ENCODE measurements around the gene MS4A15. TPM values are rescaled to one million over a fixed set of nuclear protein-coding genes. Genes with fewer than 3 reads are reported as not detected.

The MS4A15 gene
- total RNA-seq, 1 donor from 2014 or later, result not detected

- FAIRE-seq, result no peak
- Histone ChIP-seq H3K79me2 (ENCODE audit: insufficient read depth, low read length) (no peaks in the 10 kb centered on the region), H3K4me1 (ENCODE audit: insufficient read depth, low read length) (peaks cover 19% of the 10 kb centered on the region), H3K36me3 (ENCODE audit: insufficient read depth, low read length) (no peaks in the 10 kb centered on the region), H4K20me1 (ENCODE audit: insufficient read depth, low read length) (no peaks in the 10 kb centered on the region), H3K4me2 (ENCODE audit: low read length) (no peak overlapping the region), H3K27me3 (ENCODE audit: insufficient read depth, low read length) (peaks cover 6% of the 10 kb centered on the region), H3K4me3 (ENCODE audit: insufficient read depth, low read depth, low read length) (no peak overlapping the region), H2AFZ (ENCODE audit: low read depth, low read length) (no peak overlapping the region), H3K9me3 (ENCODE audit: insufficient read depth, low read depth, low read length) (no peaks in the 10 kb centered on the region), H3K9ac (ENCODE audit: low read length) (no peak overlapping the region), H3K27ac (ENCODE audit: low read depth, low read length) (no peak overlapping the region)
- no peak for TF ChIP-seq EZH2 (IDR thresholded peaks at IDR 0.05; ENCODE audit: insufficient read depth, low read length)
- TF ChIP-seq CTCF (IDR thresholded peaks at IDR 0.05; ENCODE audit: insufficient read depth, low read depth, low read length), result no peak
- Mint-ChIP-seq H3K4me1 (ENCODE audit: low read depth, unreplicated experiment) (peaks cover 21% of the 10 kb centered on the region), H3K4me3 (ENCODE audit: unreplicated experiment) (no peak overlapping the region), H3K27ac (ENCODE audit: unreplicated experiment) (no peak overlapping the region), H3K36me3 (ENCODE audit: low read depth, unreplicated experiment) (no peaks in the 10 kb centered on the region), H3K27me3 (ENCODE audit: low read depth, unreplicated experiment) (no peaks in the 10 kb centered on the region), H3K9me3 (ENCODE audit: unreplicated experiment) (no peaks in the 10 kb centered on the region)
- no peak for DNase-seq (ENCODE audit: low read depth)
Observed at GRCh38 chr11:60783141-60783484, 26.4 kb downstream of the MS4A15 start.

GRCh38 chr11:60783911-60784310 lies 27.2 kb downstream of the MS4A15 start:
- H4K20me1 ChIP-seq (ENCODE audit: insufficient read depth, low read length), result no peaks in the 10 kb centered on the region
- no peak overlapping the region for H2AFZ ChIP-seq (ENCODE audit: low read depth, low read length)
- Mint-ChIP-seq H3K36me3 (ENCODE audit: low read depth, unreplicated experiment) (no peaks in the 10 kb centered on the region), H3K27me3 (ENCODE audit: low read depth, unreplicated experiment) (no peaks in the 10 kb centered on the region), H3K27ac (ENCODE audit: unreplicated experiment) (no peak overlapping the region), H3K4me1 (ENCODE audit: low read depth, unreplicated experiment) (peaks cover 21% of the 10 kb centered on the region), H3K4me3 (ENCODE audit: unreplicated experiment) (no peak overlapping the region), H3K9me3 (ENCODE audit: unreplicated experiment) (peaks cover 2% of the 10 kb centered on the region)
- H3K4me2 ChIP-seq (ENCODE audit: low read length), result no peak overlapping the region
- H3K36me3 ChIP-seq (ENCODE audit: insufficient read depth, low read length), result no peaks in the 10 kb centered on the region
- H3K9ac ChIP-seq (ENCODE audit: low read length), result no peak overlapping the region
- H3K27me3 ChIP-seq (ENCODE audit: insufficient read depth, low read length), result peaks cover 6% of the 10 kb centered on the region
- peaks cover 19% of the 10 kb centered on the region for H3K4me1 ChIP-seq (ENCODE audit: insufficient read depth, low read length)
- TF ChIP-seq EZH2 (IDR thresholded peaks at IDR 0.05; ENCODE audit: insufficient read depth, low read length), result no peak
- no peak for TF ChIP-seq CTCF (IDR thresholded peaks at IDR 0.05; ENCODE audit: insufficient read depth, low read depth, low read length)
- FAIRE-seq (no peak), DNase-seq (ENCODE audit: low read depth) (no peak)
- H3K4me3 ChIP-seq (ENCODE audit: insufficient read depth, low read depth, low read length), result no peak overlapping the region
- H3K9me3 ChIP-seq (ENCODE audit: insufficient read depth, low read depth, low read length), result no peaks in the 10 kb centered on the region
- H3K79me2 ChIP-seq (ENCODE audit: insufficient read depth, low read length), result no peaks in the 10 kb centered on the region
- H3K27ac ChIP-seq (ENCODE audit: low read depth, low read length), result no peak overlapping the region

GRCh38 chr11:60785136-60785535 lies 28.5 kb downstream of the MS4A15 start, which contains the start of gene MS4A10:
Gene MS4A10, plus strand, starts transcription at chr11:60785333. Its CDS starts 5,003 bp downstream, at chr11:60790336.
- Mint-ChIP-seq H3K9me3 (ENCODE audit: unreplicated experiment) (peaks cover 7% of the 10 kb centered on the region), H3K4me1 (ENCODE audit: low read depth, unreplicated experiment) (peaks cover 24% of the 10 kb centered on the region), H3K27me3 (ENCODE audit: low read depth, unreplicated experiment) (peaks cover 4% of the 10 kb centered on the region), H3K4me3 (ENCODE audit: unreplicated experiment) (no peak within 1 kb of the TSS), H3K36me3 (ENCODE audit: low read depth, unreplicated experiment) (peaks cover 1% of the 10 kb centered on the region), H3K27ac (ENCODE audit: unreplicated experiment) (peak within 1 kb of the TSS; percentile 14)
- Histone ChIP-seq H3K36me3 (ENCODE audit: insufficient read depth, low read length) (no peaks in the 10 kb centered on the region), H3K9ac (ENCODE audit: low read length) (peak within 1 kb of the TSS; percentile 35), H3K4me3 (ENCODE audit: insufficient read depth, low read depth, low read length) (no peak within 1 kb of the TSS), H4K20me1 (ENCODE audit: insufficient read depth, low read length) (no peaks in the 10 kb centered on the region), H3K4me1 (ENCODE audit: insufficient read depth, low read length) (peaks cover 19% of the 10 kb centered on the region), H3K27ac (ENCODE audit: low read depth, low read length) (no peak within 1 kb of the TSS), H2AFZ (ENCODE audit: low read depth, low read length) (peak within 1 kb of the TSS; percentile 30), H3K79me2 (ENCODE audit: insufficient read depth, low read length) (no peaks in the 10 kb centered on the region), H3K27me3 (ENCODE audit: insufficient read depth, low read length) (peaks cover 6% of the 10 kb centered on the region), H3K4me2 (ENCODE audit: low read length) (peak within 1 kb of the TSS; percentile 71), H3K9me3 (ENCODE audit: insufficient read depth, low read depth, low read length) (no peaks in the 10 kb centered on the region)
- DNase-seq (ENCODE audit: low read depth), result no peak
- FAIRE-seq, result no peak
- TF ChIP-seq CTCF (IDR thresholded peaks at IDR 0.05; ENCODE audit: insufficient read depth, low read depth, low read length) (no peak), EZH2 (IDR thresholded peaks at IDR 0.05; ENCODE audit: insufficient read depth, low read length) (no peak)

All from astrocyte (in vitro differentiated cells and primary cell).